CD4-positive, CD25-positive, alpha-beta regulatory T cell (primary cell): Measurements from ENCODE around the gene SEMA5A. TPM values are rescaled to one million over a fixed set of nuclear protein-coding genes. Genes with fewer than 3 reads are reported as not detected.
"Not testable (repeated sequence)": the region's sequence is repeated elsewhere in the genome, so short reads cannot be mapped to it uniquely, and the experiment has no call there.

Source experiments
- ATAC-seq, 2 donors: fragments of 150-1000 bp; cut with Tn5 transposase; one replicate each; pipeline ENCODE4 v1.10.0; 2021; ENCODE audit warnings: low read depth in 2 of 2, moderate number of reproducible peaks in 2 of 2, moderate library complexity in 1 of 2
- DNase-seq, 3 donors: peaks; one replicate each; pipeline versions ENCODE4 v3.0.0 to v3.0.0-alpha.2; 2012 to 2022; ENCODE audit warnings: mixed read lengths in 1 of 3
- H3K27ac ChIP-seq: one replicate; pipeline ENCODE4 v1.7.0; 2013; ENCODE audit warnings: mild to moderate bottlenecking, low read length; ENCODE audit not compliant: insufficient read depth, poor library complexity, severe bottlenecking
- H3K27me3 ChIP-seq: one replicate; pipeline ENCODE4 v1.7.0; 2013; ENCODE audit warnings: low read length; ENCODE audit not compliant: control insufficient read depth, insufficient read depth
- H3K36me3 ChIP-seq: one replicate; pipeline ENCODE4 v1.7.0; 2013; ENCODE audit warnings: mild to moderate bottlenecking, low read length, moderate library complexity; ENCODE audit not compliant: control insufficient read depth, insufficient read depth
- H3K4me1 ChIP-seq: 2 replicates; pipeline ENCODE4 v1.7.0; 2013; ENCODE audit warnings: mild to moderate bottlenecking, low read length; ENCODE audit not compliant: insufficient read depth, control insufficient read depth, poor library complexity, severe bottlenecking
- H3K4me3 ChIP-seq: one replicate; pipeline ENCODE4 v1.7.0; 2013; ENCODE audit warnings: low read depth, mild to moderate bottlenecking, low read length, moderate library complexity
- H3K9me3 ChIP-seq, 2 experiments: 1 replicate in 1 of 2; 2 replicates in 1 of 2; pipeline ENCODE4 v1.7.0; 2013; ENCODE audit warnings: low read length in 2 of 2, mild to moderate bottlenecking in 1 of 2, moderate library complexity in 1 of 2; ENCODE audit not compliant: control insufficient read depth in 2 of 2
- H3K27ac Mint-ChIP-seq, 3 donors: one replicate each; pipeline ENCODE4 v1.8.0; 2020 to 2022; ENCODE audit warnings: mild to moderate bottlenecking in 3 of 3, mixed read lengths in 3 of 3, moderate library complexity in 2 of 3
- H3K27me3 Mint-ChIP-seq: one replicate; pipeline ENCODE4 v1.8.0; 2022; ENCODE audit warnings: mild to moderate bottlenecking, mixed read lengths
- H3K36me3 Mint-ChIP-seq: one replicate; pipeline ENCODE4 v1.8.0; 2020; ENCODE audit warnings: mixed read lengths
- H3K4me1 Mint-ChIP-seq, 4 donors: one replicate each; pipeline ENCODE4 v1.8.0; 2020 to 2022; ENCODE audit warnings: mixed read lengths in 4 of 4, mild to moderate bottlenecking in 1 of 4
- H3K4me3 Mint-ChIP-seq, 4 donors: one replicate each; pipeline ENCODE4 v1.8.0; 2020 to 2022; ENCODE audit warnings: mild to moderate bottlenecking in 4 of 4, mixed read lengths in 4 of 4, moderate library complexity in 3 of 4
- H3K9me3 Mint-ChIP-seq, 7 donors: one replicate each; pipeline ENCODE4 v1.8.0; 2020 to 2022; ENCODE audit warnings: mixed read lengths in 7 of 7, mild to moderate bottlenecking in 3 of 7, moderate library complexity in 2 of 7
- polyA plus RNA-seq, 4 donors: library from polyadenylated mRNA; unstranded; fragments of 300-500 nt; fragmentation: Illumina TruSeq; gene quantifications; one replicate each; pipeline ENCODE4 v1.2.3, GENCODE V29; 2021
- total RNA-seq: library from RNA; stranded (reverse); gene quantifications from one replicate; pipeline ENCODE4 v1.2.3, GENCODE V29; 2022

SEMA5A gene
- total and polyA plus RNA-seq, 5 donors from 2014 or later = 0.22 to 2.8 (median 0.31) TPM; not detected in 2

DNA sequence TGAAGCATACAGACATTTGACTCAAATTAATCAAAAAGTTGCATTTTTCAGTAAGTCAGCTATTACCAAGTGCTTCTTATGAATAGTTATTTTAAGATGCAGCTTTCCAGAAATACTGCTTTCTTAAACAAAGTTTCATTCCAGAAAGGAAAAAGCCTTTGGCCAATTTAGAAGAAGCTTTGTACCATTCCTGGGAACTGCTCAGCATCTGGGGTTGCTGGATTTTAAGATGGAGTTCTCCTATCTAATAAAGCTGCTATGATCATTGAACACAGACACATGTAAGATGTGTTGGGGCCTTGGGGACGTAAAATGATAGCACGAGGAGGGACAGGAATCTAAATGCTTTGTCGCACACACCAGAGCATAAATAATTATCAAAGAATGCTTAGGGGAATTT, 130.8 kb downstream of the SEMA5A start:
- ATAC-seq = no peak
- DNase-seq = no peak
- Histone ChIP-seq H3K27me3 (no peaks in the 10 kb centered on the region), H3K27ac (no peak overlapping the region), H3K4me1 (no peaks in the 10 kb centered on the region), H3K36me3 (no peaks in the 10 kb centered on the region), H3K9me3 (no peaks in the 10 kb centered on the region), H3K4me3 (no peak overlapping the region)
- Mint-ChIP-seq H3K27ac (no peak overlapping the region), H3K36me3 (no peaks in the 10 kb centered on the region), H3K4me1 (no peaks in the 10 kb centered on the region), H3K27me3 (no peaks in the 10 kb centered on the region), H3K9me3 (peaks cover 0 to 21% (median 6%) of the 10 kb centered on the region in 7 donors), H3K4me3 (no peak overlapping the region)

DNA sequence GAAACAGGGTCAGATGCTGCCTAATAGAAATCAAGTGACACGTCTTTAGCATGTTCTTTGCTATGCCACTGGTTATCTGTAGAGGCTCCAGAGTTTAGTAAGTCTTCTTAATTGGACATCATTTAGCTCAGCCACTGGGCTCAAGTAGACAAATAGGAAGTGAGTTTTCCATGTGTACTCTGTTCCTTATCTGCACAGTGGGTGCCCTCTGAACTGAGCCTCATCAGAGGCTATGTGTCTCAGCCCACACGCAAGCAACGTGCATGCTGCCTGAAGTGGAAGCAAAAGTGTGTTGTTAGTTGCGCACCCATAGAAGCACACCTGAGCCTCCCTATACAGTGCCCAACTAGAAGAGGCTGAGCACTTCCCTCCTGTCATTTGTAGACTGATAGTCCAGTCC, 134.7 kb downstream of the SEMA5A start:
- H3K36me3 ChIP-seq = no peaks in the 10 kb centered on the region
- no peaks in the 10 kb centered on the region for H3K36me3 Mint-ChIP-seq
- no peaks in the 10 kb centered on the region for H3K4me1 Mint-ChIP-seq
- H3K27ac ChIP-seq = no peak overlapping the region
- peaks cover 0 to 9% (median 4%) of the 10 kb centered on the region in 7 donors for H3K9me3 Mint-ChIP-seq
- H3K4me3 ChIP-seq = no peak overlapping the region
- ATAC-seq (no peak), DNase-seq (no peak)
- H3K4me3 Mint-ChIP-seq = no peak overlapping the region
- no peaks in the 10 kb centered on the region for H3K27me3 Mint-ChIP-seq
- no peaks in the 10 kb centered on the region for H3K9me3 ChIP-seq
- no peak overlapping the region for H3K27ac Mint-ChIP-seq
- no peaks in the 10 kb centered on the region for H3K27me3 ChIP-seq
- no peaks in the 10 kb centered on the region for H3K4me1 ChIP-seq

DNA sequence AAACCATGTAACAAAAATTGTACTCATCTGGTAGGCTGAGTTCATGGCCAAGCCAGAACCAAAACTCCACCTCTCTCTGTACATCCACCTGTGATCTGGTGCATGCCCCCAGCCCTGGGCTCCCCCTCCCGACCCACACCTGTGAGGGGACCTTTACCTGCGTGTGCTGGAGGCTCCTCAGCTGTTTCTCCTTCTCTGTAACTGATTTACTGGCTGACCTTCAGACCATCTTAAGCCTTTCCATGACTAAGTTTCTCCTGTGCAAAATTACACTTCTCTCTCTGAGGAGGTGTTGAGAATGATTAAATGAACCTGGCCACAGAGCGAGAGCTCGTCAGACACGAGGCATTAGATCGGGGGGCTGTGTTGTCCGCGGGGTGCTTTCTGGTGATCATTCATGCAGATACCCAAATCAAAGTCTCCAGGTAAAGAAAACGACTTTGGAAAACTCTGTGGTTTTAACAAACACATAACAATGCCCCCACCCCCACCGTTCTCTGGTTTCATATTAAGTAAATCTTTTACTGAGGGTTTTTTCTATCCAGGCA, 136.4 kb downstream of the SEMA5A start:
- Histone ChIP-seq H3K27ac (no peak overlapping the region), H3K36me3 (no peaks in the 10 kb centered on the region), H3K4me3 (no peak overlapping the region), H3K4me1 (no peaks in the 10 kb centered on the region), H3K9me3 (no peaks in the 10 kb centered on the region), H3K27me3 (no peaks in the 10 kb centered on the region)
- no peak for DNase-seq
- peaks cover 0 to 6% (median 5%) of the 10 kb centered on the region in 7 donors for H3K9me3 Mint-ChIP-seq
- no peak overlapping the region for H3K4me3 Mint-ChIP-seq
- no peaks in the 10 kb centered on the region for H3K27me3 Mint-ChIP-seq
- no peak overlapping the region for H3K27ac Mint-ChIP-seq
- no peaks in the 10 kb centered on the region for H3K36me3 Mint-ChIP-seq
- ATAC-seq = no peak
- H3K4me1 Mint-ChIP-seq = no peaks in the 10 kb centered on the region

DNA sequence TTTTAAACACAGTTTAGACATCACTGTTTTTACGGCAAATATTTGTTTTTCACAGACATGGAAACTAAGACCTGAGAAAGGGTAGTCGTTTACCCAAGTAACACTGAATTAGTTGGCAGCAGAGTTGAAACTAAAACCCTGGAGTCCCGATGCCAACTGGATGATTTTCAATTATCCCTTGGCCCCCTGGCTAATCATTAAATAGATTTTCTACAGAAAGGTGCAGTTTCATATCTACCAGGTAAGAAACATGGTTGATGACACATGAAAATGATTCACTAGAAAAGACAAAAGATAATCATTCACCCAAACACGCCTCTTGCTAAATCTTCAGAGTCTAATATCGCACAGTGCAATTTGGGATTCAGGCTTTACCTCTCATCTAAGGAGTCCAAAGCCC, 136.9 kb downstream of the SEMA5A start:
- Histone ChIP-seq H3K36me3 (no peaks in the 10 kb centered on the region), H3K4me3 (no peak overlapping the region), H3K4me1 (no peaks in the 10 kb centered on the region), H3K27me3 (no peaks in the 10 kb centered on the region), H3K9me3 (no peaks in the 10 kb centered on the region), H3K27ac (no peak overlapping the region)
- Mint-ChIP-seq H3K36me3 (no peaks in the 10 kb centered on the region), H3K27ac (no peak overlapping the region), H3K4me1 (no peaks in the 10 kb centered on the region), H3K4me3 (no peak overlapping the region), H3K27me3 (no peaks in the 10 kb centered on the region), H3K9me3 (peaks cover 0 to 6% (median 5%) of the 10 kb centered on the region in 7 donors)
- DNase-seq (no peak), ATAC-seq (no peak)

DNA sequence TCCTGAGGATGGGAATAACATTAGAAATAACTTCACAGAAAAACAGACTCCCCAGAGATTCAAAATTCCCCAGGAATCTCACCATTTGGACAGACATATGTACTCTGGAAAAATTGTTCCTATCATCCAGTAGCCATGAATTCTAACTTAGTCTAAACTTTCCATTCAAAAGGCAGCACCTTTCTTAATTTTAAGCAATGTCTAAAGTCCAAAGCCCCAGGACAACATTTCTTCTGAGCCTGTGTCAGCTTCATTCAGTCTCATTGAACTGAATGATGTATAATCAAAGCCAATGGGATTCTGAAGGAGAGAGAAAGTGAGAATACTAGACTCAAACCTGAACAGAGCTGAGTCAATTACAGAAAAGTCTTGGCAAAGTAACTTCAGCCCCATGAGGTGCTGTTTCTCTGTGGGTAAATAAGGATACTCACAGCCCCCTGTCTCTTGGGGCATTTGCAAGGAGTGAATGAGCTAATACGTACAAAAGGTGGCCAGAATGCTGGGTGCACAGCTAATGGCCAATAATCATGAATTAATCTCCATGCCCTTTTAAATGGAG, 140.6 kb downstream of the SEMA5A start:
- DNase-seq = no peak
- H3K4me1 Mint-ChIP-seq = no peaks in the 10 kb centered on the region
- peaks cover 0 to 12% (median 6%) of the 10 kb centered on the region in 7 donors for H3K9me3 Mint-ChIP-seq
- no peaks in the 10 kb centered on the region for H3K4me1 ChIP-seq
- H3K36me3 Mint-ChIP-seq = no peaks in the 10 kb centered on the region
- no peak overlapping the region for H3K4me3 Mint-ChIP-seq
- H3K27ac ChIP-seq = no peak overlapping the region
- no peaks in the 10 kb centered on the region for H3K27me3 ChIP-seq
- no peaks in the 10 kb centered on the region for H3K27me3 Mint-ChIP-seq
- no peaks in the 10 kb centered on the region for H3K9me3 ChIP-seq
- no peaks in the 10 kb centered on the region for H3K36me3 ChIP-seq
- no peak overlapping the region for H3K4me3 ChIP-seq
- no peak for ATAC-seq
- H3K27ac Mint-ChIP-seq = no peak overlapping the region

- Histone ChIP-seq H3K27me3 (no peaks in the 10 kb centered on the region), H3K36me3 (no peaks in the 10 kb centered on the region), H3K9me3 (no peaks in the 10 kb centered on the region), H3K27ac (no peak overlapping the region), H3K4me3 (no peak overlapping the region), H3K4me1 (no peaks in the 10 kb centered on the region)
- Mint-ChIP-seq H3K27ac (no peak overlapping the region), H3K36me3 (no peaks in the 10 kb centered on the region), H3K4me3 (no peak overlapping the region), H3K4me1 (no peaks in the 10 kb centered on the region), H3K9me3 (peaks cover 0 to 20% (median 4%) of the 10 kb centered on the region in 7 donors), H3K27me3 (no peaks in the 10 kb centered on the region)
- DNase-seq (no peak), ATAC-seq (no peak)
Observed at GRCh38 chr5:9401786-9402472, 143.9 kb downstream of the SEMA5A start.

- not testable (repeated sequence) for H3K27ac ChIP-seq, H3K4me3 Mint-ChIP-seq, H3K9me3 ChIP-seq, H3K4me1 ChIP-seq, H3K27me3 ChIP-seq, H3K27ac Mint-ChIP-seq, H3K4me3 ChIP-seq, ATAC-seq, H3K36me3 Mint-ChIP-seq, H3K36me3 ChIP-seq, H3K27me3 Mint-ChIP-seq, H3K4me1 Mint-ChIP-seq, DNase-seq
- peaks cover 0 to 24% (median 4%) of the 10 kb centered on the region in 7 donors for H3K9me3 Mint-ChIP-seq
Observed at GRCh38 chr5:9399783-9400182, 146.1 kb downstream of the SEMA5A start.

DNA sequence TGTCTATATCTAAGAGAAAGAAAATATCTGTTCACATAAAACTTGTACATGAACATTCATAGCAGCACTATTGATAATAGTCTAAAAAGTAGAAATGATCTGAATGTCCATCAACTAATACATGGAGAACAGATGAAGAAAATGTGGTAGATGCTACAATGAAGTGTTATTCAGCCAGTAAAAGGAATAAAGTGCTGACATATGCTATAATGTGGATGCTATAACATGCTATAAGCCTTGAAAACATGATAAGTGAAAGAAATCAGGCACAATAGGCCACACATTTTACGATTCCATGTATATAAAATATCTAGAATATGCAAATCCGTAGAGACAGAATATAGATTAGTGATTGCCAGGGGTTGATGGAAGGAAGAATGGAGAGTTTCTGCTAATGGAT, 146.8 kb downstream of the SEMA5A start:
- Mint-ChIP-seq H3K27me3 (no peaks in the 10 kb centered on the region), H3K4me3 (no peak overlapping the region), H3K4me1 (no peaks in the 10 kb centered on the region), H3K9me3 (peaks cover 0 to 24% (median 4%) of the 10 kb centered on the region in 7 donors), H3K27ac (no peak overlapping the region), H3K36me3 (no peaks in the 10 kb centered on the region)
- Histone ChIP-seq H3K4me1 (no peaks in the 10 kb centered on the region), H3K36me3 (no peaks in the 10 kb centered on the region), H3K9me3 (no peaks in the 10 kb centered on the region), H3K27ac (no peak overlapping the region), H3K4me3 (no peak overlapping the region), H3K27me3 (no peaks in the 10 kb centered on the region)
- no peak for DNase-seq
- ATAC-seq = no peak
